HG03439 (cell line): ENCODE results near the gene ALOX5AP.
"Not testable (repeated sequence)": the region's sequence is repeated elsewhere in the genome, so short reads cannot be mapped to it uniquely, and the experiment has no call there.

Experiments used
- ATAC-seq: cut with Tn5 transposase; IDR thresholded peaks from one replicate; pipeline ENCODE4 v1.9.1; 2021; ENCODE audit warnings: mild to moderate bottlenecking, moderate library complexity; ENCODE audit not compliant: unreplicated experiment

The ALOX5AP gene

GRCh38 chr13:30736461-30737320 lies 1.3 kb downstream of the ALOX5AP start:
- no peak for ATAC-seq

GRCh38 chr13:30737511-30738337 lies 2.4 kb downstream of the ALOX5AP start:
- ATAC-seq: no peak

GRCh38 chr13:30738526-30739236 lies 3.3 kb downstream of the ALOX5AP start:
- ATAC-seq: no peak

GRCh38 chr13:30739237-30739528 lies 3.8 kb downstream of the ALOX5AP start:
- ATAC-seq: no peak

- ATAC-seq: peak; percentile 30
These were observed 4.7 kb downstream of the ALOX5AP start for GRCh38 chr13:30739761-30740642.

- ATAC-seq: no peak
These were observed 7.6 kb downstream of the ALOX5AP start for GRCh38 chr13:30742901-30743300.

GRCh38 chr13:30743319-30744055 lies 8.1 kb downstream of the ALOX5AP start:
- no peak for ATAC-seq

GRCh38 chr13:30744056-30744680 lies 8.8 kb downstream of the ALOX5AP start:
- ATAC-seq: peak; percentile 96

- no peak for ATAC-seq
These were observed 9.3 kb downstream of the ALOX5AP start for GRCh38 chr13:30744681-30745077.

- ATAC-seq: no peak
These were observed 10.8 kb downstream of the ALOX5AP start for GRCh38 chr13:30745906-30746686.

GRCh38 chr13:30746791-30747190 lies 11.4 kb downstream of the ALOX5AP start:
- ATAC-seq: no peak

- ATAC-seq: not testable (repeated sequence)
These were observed 12.5 kb downstream of the ALOX5AP start for GRCh38 chr13:30747845-30748244.

GRCh38 chr13:30748717-30749116 lies 13.4 kb downstream of the ALOX5AP start:
- no peak for ATAC-seq

GRCh38 chr13:30750036-30750435 lies 14.7 kb downstream of the ALOX5AP start:
- ATAC-seq: no peak

- no peak for ATAC-seq
These were observed 16.0 kb downstream of the ALOX5AP start for GRCh38 chr13:30751183-30751933.

- ATAC-seq: no peak
These were observed 17.0 kb downstream of the ALOX5AP start for GRCh38 chr13:30752201-30752797.

GRCh38 chr13:30753030-30753616 lies 17.8 kb downstream of the ALOX5AP start:
- no peak for ATAC-seq
